Effector memory CD4-positive, alpha-beta T cell (primary cell): Measurements from ENCODE around the gene NR4A1.

Experiments
- DNase-seq, 3 donors: peaks; one replicate each; pipeline ENCODE4 v3.0.0-alpha.2; 2020
- H3K27ac ChIP-seq: 2 replicates; pipeline ENCODE4 v1.7.0; 2013; ENCODE audit warnings: mild to moderate bottlenecking, low read length, moderate library complexity; ENCODE audit not compliant: insufficient read depth, poor library complexity, severe bottlenecking
- H3K27me3 ChIP-seq: replicated peaks from 2 replicates; pipeline ENCODE4 v1.7.0; 2013; ENCODE audit warnings: mild to moderate bottlenecking, low read length; ENCODE audit not compliant: insufficient read depth, control insufficient read depth, poor library complexity, severe bottlenecking
- H3K36me3 ChIP-seq: 2 replicates; pipeline ENCODE4 v1.7.0; 2013; ENCODE audit warnings: mild to moderate bottlenecking, low read length, moderate library complexity; ENCODE audit not compliant: control insufficient read depth, insufficient read depth
- H3K4me1 ChIP-seq: 2 replicates; pipeline ENCODE4 v1.7.0; 2013; ENCODE audit warnings: low read length, mild to moderate bottlenecking; ENCODE audit not compliant: control insufficient read depth, insufficient read depth, poor library complexity, severe bottlenecking
- H3K4me3 ChIP-seq: 2 replicates; pipeline ENCODE4 v1.7.0; 2013; ENCODE audit warnings: low read length, low read depth, mild to moderate bottlenecking; ENCODE audit not compliant: insufficient read depth, poor library complexity, severe bottlenecking
- H3K9me3 ChIP-seq: 2 replicates; pipeline ENCODE4 v1.7.0; 2013; ENCODE audit warnings: mild to moderate bottlenecking, low read length, moderate library complexity; ENCODE audit not compliant: control insufficient read depth

Gene NR4A1

GRCh38 chr12:52058631-52059361 lies 7.6 kb downstream of the NR4A1 start:
- Histone ChIP-seq H3K4me3 (no peak overlapping the region), H3K9me3 (no peaks in the 10 kb centered on the region), H3K4me1 (no peaks in the 10 kb centered on the region), H3K36me3 (no peaks in the 10 kb centered on the region), H3K27me3 (no peaks in the 10 kb centered on the region), H3K27ac (no peak overlapping the region)
- no peak for DNase-seq

- no peak for DNase-seq
- no peak overlapping the region for H3K4me3 ChIP-seq
- no peak overlapping the region for H3K27ac ChIP-seq
- H3K36me3 ChIP-seq = no peaks in the 10 kb centered on the region
- no peaks in the 10 kb centered on the region for H3K27me3 ChIP-seq
- H3K9me3 ChIP-seq = no peaks in the 10 kb centered on the region
- H3K4me1 ChIP-seq = no peaks in the 10 kb centered on the region
Observed at GRCh38 chr12:52059582-52060497, 8.6 kb downstream of the NR4A1 start.

DNA sequence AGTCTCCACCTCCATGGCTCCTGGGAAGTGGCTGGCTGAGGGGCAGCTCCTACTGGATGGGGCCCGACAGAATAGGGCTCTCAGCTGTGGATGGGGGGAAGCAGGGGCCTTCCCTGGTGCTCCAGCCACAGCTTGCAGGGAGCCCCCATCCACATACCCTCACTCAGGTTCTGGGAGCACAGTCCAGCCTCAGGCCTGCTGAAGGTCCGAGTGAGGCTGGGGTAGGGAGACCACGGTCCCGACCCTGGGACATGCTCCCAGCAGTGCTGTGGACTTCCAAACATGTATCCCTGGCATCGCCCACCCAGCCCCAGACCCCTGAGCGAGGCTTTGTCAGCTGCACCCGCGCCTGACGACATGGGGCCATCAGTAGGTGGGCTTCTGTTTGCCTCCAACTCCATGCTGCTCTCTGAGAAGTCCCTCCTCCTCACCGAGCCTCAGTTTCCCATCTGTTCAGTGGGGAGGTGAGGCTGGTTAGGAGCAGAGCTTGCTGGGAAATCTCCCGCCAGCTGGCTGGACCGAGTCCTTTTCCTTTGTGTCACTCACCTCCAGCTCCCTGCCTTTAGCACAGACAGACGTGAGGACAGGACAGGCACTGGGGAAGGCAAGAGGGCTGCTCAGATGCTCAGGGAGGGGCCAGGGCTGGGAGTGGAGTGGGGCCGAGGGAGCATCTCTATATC lies 9.4 kb downstream of the NR4A1 start:
- H3K4me1 ChIP-seq = no peaks in the 10 kb centered on the region
- H3K4me3 ChIP-seq = no peak overlapping the region
- H3K27ac ChIP-seq = no peak overlapping the region
- no peaks in the 10 kb centered on the region for H3K36me3 ChIP-seq
- H3K27me3 ChIP-seq = no peaks in the 10 kb centered on the region
- H3K9me3 ChIP-seq = no peaks in the 10 kb centered on the region
- DNase-seq = no peak

DNA sequence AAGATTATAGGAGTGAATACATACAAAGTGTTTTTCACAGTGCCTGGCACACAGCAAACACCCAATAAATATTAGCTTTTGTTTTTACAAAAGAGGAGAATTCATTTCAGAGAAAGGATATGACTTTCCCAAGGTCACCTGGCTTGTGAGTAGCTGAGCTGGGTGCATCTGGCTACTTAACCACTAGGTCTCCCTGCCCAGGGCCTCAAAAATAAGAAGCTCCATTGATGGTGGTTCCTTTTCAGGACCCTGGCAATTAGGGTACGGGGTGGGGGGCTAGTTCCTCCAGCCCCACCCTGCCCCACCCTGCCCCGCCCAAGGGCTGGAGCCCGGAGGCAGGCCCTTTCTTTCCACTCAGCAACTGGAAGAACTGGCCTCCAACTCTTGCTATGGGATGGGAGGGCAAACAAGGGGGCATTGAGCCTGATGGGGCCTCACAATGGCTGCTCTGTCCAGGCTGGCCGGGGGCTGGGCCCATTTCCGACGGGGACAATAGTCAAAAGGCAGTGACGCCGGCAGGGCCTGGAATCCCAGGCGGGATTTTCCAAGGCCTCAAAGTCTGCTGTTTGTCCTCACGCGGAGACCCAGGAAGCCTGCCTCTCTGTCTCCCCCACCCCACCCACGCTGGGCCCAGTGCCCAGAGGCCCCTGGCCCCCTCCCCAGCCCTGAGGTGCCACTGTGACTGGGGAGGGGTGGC lies 10.4 kb downstream of the NR4A1 start:
- no peak for DNase-seq
- Histone ChIP-seq H3K9me3 (no peaks in the 10 kb centered on the region), H3K4me1 (no peaks in the 10 kb centered on the region), H3K27me3 (no peaks in the 10 kb centered on the region), H3K4me3 (no peak overlapping the region), H3K36me3 (no peaks in the 10 kb centered on the region), H3K27ac (no peak overlapping the region)

DNA sequence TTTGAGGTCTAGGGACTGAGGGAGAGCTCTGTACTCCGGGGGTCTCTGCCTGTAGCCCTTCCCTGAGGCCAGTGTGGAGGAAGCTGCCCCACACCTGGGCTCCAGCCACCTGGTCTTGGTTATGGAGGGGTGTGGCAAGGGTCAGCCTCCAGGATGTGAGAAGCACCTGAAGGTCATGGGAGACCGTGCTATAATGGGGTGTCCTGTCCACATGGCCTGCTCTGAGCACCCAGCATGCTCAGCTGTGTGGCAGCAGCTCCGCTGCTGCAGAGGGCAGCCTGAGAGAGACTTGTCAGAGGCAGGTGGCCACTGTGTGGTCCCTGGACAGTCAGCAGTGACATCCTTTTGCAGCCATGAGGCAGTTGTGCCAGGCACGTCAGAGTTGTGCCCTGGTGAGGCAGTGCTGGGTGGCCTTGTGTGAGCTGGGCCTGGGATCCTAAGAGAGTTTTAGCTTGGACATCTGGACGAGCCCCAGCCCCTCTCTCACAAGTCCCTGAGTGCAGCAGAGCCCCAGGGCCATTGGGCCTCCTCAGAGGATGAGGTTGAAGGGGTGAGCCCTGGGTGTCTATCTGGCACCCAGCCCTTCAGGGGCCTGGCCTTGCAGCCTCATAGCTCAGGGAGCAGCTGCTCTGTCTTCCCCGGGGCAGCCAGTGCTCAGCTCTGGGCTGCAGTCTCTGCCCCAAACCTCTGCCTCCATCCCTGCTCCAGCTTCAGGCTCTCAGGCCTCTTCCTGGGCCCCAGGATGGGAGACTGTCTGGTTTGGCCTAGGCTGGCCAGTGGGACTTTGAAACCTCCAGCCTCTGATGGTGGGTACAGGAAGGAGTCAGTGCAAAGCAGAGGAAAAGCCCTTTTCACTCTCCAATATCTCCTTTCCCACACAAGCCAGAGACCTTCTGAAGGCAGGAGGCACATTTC lies 11.2 kb downstream of the NR4A1 start:
- Histone ChIP-seq H3K9me3 (no peaks in the 10 kb centered on the region), H3K27ac (no peak overlapping the region), H3K4me3 (no peak overlapping the region), H3K27me3 (no peaks in the 10 kb centered on the region), H3K36me3 (no peaks in the 10 kb centered on the region), H3K4me1 (no peaks in the 10 kb centered on the region)
- no peak for DNase-seq

GRCh38 chr12:52063082-52063924 lies 12.1 kb downstream of the NR4A1 start:
- no peaks in the 10 kb centered on the region for H3K9me3 ChIP-seq
- H3K4me3 ChIP-seq = no peak overlapping the region
- H3K27ac ChIP-seq = no peak overlapping the region
- no peaks in the 10 kb centered on the region for H3K4me1 ChIP-seq
- no peaks in the 10 kb centered on the region for H3K27me3 ChIP-seq
- no peaks in the 10 kb centered on the region for H3K36me3 ChIP-seq
- DNase-seq = no peak

DNA sequence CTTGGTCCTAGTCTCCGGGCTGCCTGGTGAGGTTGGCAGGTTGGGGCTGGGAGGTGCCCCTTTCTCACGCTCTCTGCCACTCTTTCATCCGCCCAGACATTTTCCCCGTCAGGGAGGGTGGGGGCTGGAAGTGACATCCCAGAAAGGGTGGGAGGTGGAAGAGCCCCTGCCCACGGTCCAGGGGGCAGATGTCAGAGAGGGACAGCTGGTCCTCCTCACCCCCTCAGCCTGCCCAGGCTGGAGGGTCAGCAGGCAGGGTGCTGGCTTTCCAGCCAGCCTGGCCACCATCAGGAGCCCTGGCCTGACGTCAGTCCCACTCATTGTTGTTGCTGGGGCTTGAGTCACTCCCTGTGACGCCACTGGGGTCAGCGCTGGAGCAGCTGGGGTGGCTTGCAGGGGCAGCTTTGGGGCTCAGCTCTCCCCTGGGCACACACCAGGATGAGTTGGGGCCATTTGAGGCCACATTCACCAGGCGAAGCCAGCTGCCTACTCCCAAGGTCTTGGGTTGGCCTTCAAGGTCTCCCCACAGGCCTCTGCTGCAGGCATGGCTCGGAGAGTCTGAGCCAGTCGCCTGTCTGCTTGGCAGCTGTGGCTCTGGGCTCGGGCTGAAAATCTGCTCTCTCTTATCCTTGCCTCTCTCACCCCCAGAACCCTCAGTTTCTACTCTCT lies 12.9 kb downstream of the NR4A1 start:
- no peaks in the 10 kb centered on the region for H3K36me3 ChIP-seq
- peaks cover 2% of the 10 kb centered on the region for H3K4me1 ChIP-seq
- H3K27ac ChIP-seq = no peak overlapping the region
- H3K9me3 ChIP-seq = no peaks in the 10 kb centered on the region
- no peaks in the 10 kb centered on the region for H3K27me3 ChIP-seq
- H3K4me3 ChIP-seq = no peak overlapping the region
- no peak for DNase-seq

DNA sequence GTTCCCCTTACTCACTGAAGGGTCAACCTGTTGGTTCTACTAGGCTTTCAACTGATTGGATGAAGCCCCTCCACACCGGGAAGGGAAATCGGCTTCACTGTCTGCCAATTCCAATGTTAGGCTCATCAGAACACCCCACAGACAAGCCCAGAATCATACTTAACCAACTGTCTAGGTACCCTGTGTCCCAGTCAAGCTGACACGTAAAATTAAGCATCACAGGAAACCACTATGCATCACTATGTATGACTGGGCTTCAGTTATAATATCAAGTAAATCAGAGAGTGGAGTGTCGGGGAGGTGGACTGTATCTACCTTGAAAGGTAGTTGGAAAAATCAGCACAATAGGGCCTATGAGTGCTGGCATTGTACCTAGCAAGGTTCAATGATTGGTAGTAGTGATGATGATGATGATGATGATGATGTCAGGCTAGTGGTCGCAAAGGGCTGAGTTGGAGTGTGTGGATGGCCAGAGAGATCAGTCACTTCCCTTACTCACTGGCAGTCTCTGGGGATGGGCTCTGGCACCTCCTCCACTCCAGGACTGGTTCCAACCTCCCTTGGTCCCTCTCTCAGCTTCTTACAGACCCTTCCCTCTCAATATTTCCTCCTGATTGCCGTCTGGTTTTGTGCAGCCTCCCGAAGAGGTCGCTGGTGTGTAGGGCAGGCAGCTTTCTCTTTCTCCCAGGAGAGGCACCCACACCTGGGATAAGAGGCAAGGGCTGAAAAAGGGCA lies 15.3 kb downstream of the NR4A1 start:
- Histone ChIP-seq H3K9me3 (no peaks in the 10 kb centered on the region), H3K4me1 (peaks cover 18% of the 10 kb centered on the region), H3K27me3 (no peaks in the 10 kb centered on the region), H3K27ac (no peak overlapping the region), H3K4me3 (no peak overlapping the region), H3K36me3 (no peaks in the 10 kb centered on the region)
- DNase-seq = no peak
